SHP77 (cell line): ENCODE measurements around the gene LIMS2.
A peak's percentile ranks its signal among the peaks of the same experiment; 100 is the strongest.

ENCODE experiments used
- DNase-seq, 2 experiments: peaks; one replicate each; lab custom pipeline; 2025; lab: John Stamatoyannopoulos, UW

Gene LIMS2

GRCh38 chr2:127701193-127701650, 25.9 kb upstream of the LIMS2 start, which contains the start of gene SFT2D3:
SFT2D3 (plus strand) TSS chr2:127701497; CDS start chr2:127701529, 32 bp downstream.
- DNase-seq = peak; percentile 85 to 91

- peak; percentile 85 to 89 for DNase-seq
Measured at GRCh38 chr2:127700527-127701192, 25.3 kb upstream of the LIMS2 start.

- no peak for DNase-seq
Measured at GRCh38 chr2:127698553-127699355, 23.4 kb upstream of the LIMS2 start.

- no peak for DNase-seq
Measured at GRCh38 chr2:127697482-127698180, 22.3 kb upstream of the LIMS2 start.

- no peak for DNase-seq
Measured at GRCh38 chr2:127695491-127696472, 20.5 kb upstream of the LIMS2 start.

- DNase-seq = no peak
Measured at GRCh38 chr2:127694986-127695385, 19.7 kb upstream of the LIMS2 start.

GRCh38 chr2:127690696-127691095, 15.4 kb upstream of the LIMS2 start:
- no peak for DNase-seq

- DNase-seq = no peak
Measured at GRCh38 chr2:127688405-127688804, 13.1 kb upstream of the LIMS2 start.

GRCh38 chr2:127685410-127686080, 10.2 kb upstream of the LIMS2 start:
- no peak for DNase-seq

GRCh38 chr2:127683757-127684156, 8.4 kb upstream of the LIMS2 start:
- no peak for DNase-seq

- no peak for DNase-seq
Measured at GRCh38 chr2:127683056-127683455, 7.7 kb upstream of the LIMS2 start.

- DNase-seq = no peak
Measured at GRCh38 chr2:127681976-127682857, 6.9 kb upstream of the LIMS2 start.

- DNase-seq = no peak
Measured at GRCh38 chr2:127681288-127681804, 6.0 kb upstream of the LIMS2 start.

- DNase-seq = no peak
Measured at GRCh38 chr2:127680706-127681287, 5.5 kb upstream of the LIMS2 start.

GRCh38 chr2:127679680-127680361, 4.5 kb upstream of the LIMS2 start:
- no peak for DNase-seq

GRCh38 chr2:127678991-127679390, 3.7 kb upstream of the LIMS2 start:
- no peak for DNase-seq

- DNase-seq = no peak
Measured at GRCh38 chr2:127678531-127678930, 3.2 kb upstream of the LIMS2 start.

- DNase-seq = no peak
Measured at GRCh38 chr2:127676906-127677305, 1.6 kb upstream of the LIMS2 start.
